Stimulated activated naive CD8-positive, alpha-beta T cell treated with anti-CD3 and anti-CD28 coated beads, Interleukin-15, amount 100 ng/mL, for 72 hours (primary cell): Measurements from ENCODE around the gene SPOCD1.

Experiments
- ATAC-seq: fragments of 150-1000 bp; cut with Tn5 transposase; 2 replicates; pipeline ENCODE4 v1.10.0; 2021; ENCODE audit warnings: mild to moderate bottlenecking, moderate library complexity
- DNase-seq, 2 donors: peaks; one replicate each; pipeline ENCODE4 v3.0.0; 2021 to 2022
- H3K27ac Mint-ChIP-seq, 2 donors: one replicate each; pipeline ENCODE4 v1.8.0; 2022; ENCODE audit warnings: mild to moderate bottlenecking in 2 of 2, mixed read lengths in 2 of 2, moderate library complexity in 2 of 2
- H3K27me3 Mint-ChIP-seq: one replicate; pipeline ENCODE4 v1.8.0; 2022; ENCODE audit warnings: mixed read lengths
- H3K4me1 Mint-ChIP-seq: one replicate; pipeline ENCODE4 v1.8.0; 2022; ENCODE audit warnings: mild to moderate bottlenecking, mixed read lengths
- H3K4me3 Mint-ChIP-seq, 2 donors: one replicate each; pipeline ENCODE4 v1.8.0; 2022; ENCODE audit warnings: mild to moderate bottlenecking in 2 of 2, mixed read lengths in 2 of 2, moderate library complexity in 1 of 2
- H3K9me3 Mint-ChIP-seq, 2 donors: one replicate each; pipeline ENCODE4 v1.8.0; 2022; ENCODE audit warnings: mixed read lengths in 2 of 2

Gene SPOCD1

DNA sequence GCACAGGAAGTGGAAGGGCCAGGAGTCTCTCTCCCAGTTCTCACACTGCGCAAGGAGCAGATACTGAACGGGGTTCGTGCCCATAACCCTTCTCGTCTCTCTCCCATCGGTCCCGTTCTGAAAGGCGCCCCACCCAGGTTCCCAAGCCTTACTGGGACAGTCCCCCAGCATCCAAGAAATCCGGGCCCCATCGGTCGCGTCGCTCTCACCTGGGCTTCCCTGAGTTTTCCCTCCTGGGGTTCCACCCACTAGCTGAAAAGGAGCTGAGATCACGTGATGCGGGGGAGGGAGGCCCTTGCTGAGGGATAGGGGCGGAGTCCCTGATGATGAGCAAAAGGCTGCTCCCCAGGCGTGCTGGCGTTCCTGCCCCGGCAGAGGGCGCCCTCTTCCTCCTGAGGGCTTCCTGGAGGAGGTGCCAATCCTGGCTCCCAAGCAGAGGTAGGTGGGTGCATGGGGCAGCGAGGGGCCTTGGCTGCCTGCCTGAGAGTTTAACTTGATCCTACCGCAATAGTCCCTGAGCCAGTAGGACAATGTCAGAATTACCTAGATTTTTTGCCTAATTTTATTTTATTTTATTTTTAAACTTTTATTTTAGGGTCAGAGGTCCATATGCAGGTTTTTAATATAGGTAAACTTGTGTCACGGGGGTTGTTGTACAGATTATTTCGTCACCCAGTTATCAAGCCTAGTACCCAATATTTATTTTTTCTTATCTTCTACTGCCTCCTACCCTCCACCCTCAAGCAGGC, at the start of gene SPOCD1:
Gene SPOCD1 (minus strand): TSS at position 271 of the 749 bp plus-strand sequence. CDS start 689 bp downstream, outside the sequence.
- Mint-ChIP-seq H3K27ac (peak within 1 kb of the TSS in 1 of 2 donors; percentile 52), H3K9me3 (no peaks in the 10 kb centered on the region), H3K4me1 (peaks cover 29% of the 10 kb centered on the region), H3K27me3 (no peaks in the 10 kb centered on the region), H3K4me3 (no peak within 1 kb of the TSS)
- peak; percentile 74 to 85 for DNase-seq
- peak; percentile 87 for ATAC-seq

DNA sequence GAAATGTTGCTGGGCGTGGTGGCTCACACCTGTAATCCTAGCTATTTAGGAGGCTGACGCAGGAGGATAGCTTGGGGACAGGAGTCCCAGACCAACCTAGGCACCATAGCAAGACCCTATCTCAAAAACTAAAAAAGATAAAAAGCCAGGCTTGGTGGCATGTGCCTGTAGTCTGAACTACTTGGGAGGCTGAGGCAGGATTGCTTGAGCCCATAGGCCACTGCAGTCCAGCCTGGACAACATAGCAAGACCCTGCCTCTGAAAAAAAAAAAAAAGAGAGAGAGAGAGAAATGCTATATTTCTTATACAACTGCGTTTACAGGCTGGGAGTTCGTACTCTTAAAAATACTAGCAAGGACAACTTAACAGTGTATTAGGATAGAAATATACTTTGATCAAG, 46.2 kb upstream of the SPOCD1 start:
- ATAC-seq (no peak), DNase-seq (no peak)
- Mint-ChIP-seq H3K4me1 (peaks cover 6% of the 10 kb centered on the region), H3K27me3 (no peaks in the 10 kb centered on the region), H3K4me3 (no peak overlapping the region), H3K27ac (no peak overlapping the region), H3K9me3 (no peaks in the 10 kb centered on the region)

DNA sequence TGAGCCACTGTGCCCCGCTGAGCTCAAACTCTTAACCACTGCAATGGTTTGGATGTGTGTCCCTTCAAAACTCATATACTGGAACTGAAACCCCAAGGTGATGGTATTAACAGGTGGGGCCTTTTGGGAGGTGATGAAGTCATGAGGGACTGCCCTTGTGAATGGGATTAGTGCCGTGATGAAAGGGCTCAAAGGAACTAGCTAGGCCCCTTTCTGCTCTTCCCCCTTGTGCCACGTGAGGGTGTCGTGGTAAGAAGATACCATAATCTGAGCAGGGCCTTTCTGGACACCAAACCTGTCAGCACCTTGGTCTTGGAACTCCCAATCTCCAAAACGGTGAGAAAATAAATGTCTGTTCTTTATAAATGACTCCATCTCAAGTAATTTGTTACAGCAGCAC, 45.5 kb upstream of the SPOCD1 start:
- Mint-ChIP-seq H3K4me3 (no peak overlapping the region), H3K4me1 (no peaks in the 10 kb centered on the region), H3K9me3 (no peaks in the 10 kb centered on the region), H3K27me3 (no peaks in the 10 kb centered on the region), H3K27ac (no peak overlapping the region)
- no peak for DNase-seq
- ATAC-seq = no peak

DNA sequence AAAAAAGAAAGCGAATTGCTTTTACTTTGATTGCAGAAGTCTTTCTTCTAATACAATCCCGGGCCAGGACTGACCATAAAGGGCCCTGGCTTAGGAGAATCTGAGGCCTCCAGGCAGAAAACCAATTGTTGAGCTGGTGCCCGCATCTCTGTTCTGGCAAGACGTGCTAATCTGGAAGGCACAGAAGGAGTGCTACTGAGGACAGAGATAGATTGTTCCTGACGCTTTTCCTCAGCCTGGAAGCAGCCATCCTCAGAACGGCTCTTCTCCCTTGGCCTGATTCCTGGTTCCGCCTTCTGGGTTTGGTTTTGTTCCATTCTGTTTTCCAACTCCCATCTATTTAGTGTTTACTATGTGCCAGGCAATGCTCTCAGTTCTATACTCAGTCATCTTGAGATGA, 44.8 kb upstream of the SPOCD1 start:
- no peak overlapping the region for H3K4me3 Mint-ChIP-seq
- DNase-seq (no peak), ATAC-seq (no peak)
- no peaks in the 10 kb centered on the region for H3K9me3 Mint-ChIP-seq
- H3K27ac Mint-ChIP-seq = no peak overlapping the region
- no peaks in the 10 kb centered on the region for H3K4me1 Mint-ChIP-seq
- H3K27me3 Mint-ChIP-seq = no peaks in the 10 kb centered on the region

DNA sequence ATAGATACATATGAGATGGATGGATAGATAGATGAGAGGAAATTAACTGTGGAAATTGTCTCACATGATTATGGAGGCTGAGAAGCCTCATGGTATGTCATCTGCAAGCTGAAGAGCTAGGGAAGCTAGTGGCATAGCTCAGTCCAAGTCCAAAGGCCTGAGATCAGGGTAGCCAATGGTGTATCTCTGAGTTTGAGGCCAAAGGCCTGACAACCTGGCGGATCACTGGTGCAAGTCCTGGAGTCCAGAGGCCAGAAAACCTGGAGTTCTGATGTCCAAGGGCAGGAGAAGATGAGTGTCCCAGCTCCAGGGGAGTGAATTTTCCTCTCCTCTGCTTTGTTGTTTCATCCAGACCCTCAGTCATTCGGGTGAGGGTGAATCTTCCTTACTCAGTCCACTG, 43.9 kb upstream of the SPOCD1 start:
- no peak overlapping the region for H3K4me3 Mint-ChIP-seq
- ATAC-seq = no peak
- H3K9me3 Mint-ChIP-seq = no peaks in the 10 kb centered on the region
- no peaks in the 10 kb centered on the region for H3K27me3 Mint-ChIP-seq
- DNase-seq = no peak
- no peak overlapping the region for H3K27ac Mint-ChIP-seq
- no peaks in the 10 kb centered on the region for H3K4me1 Mint-ChIP-seq

- ATAC-seq = no peak
- no peak overlapping the region for H3K4me3 Mint-ChIP-seq
- H3K9me3 Mint-ChIP-seq = no peaks in the 10 kb centered on the region
- DNase-seq = no peak
- no peaks in the 10 kb centered on the region for H3K27me3 Mint-ChIP-seq
- no peaks in the 10 kb centered on the region for H3K4me1 Mint-ChIP-seq
- no peak overlapping the region for H3K27ac Mint-ChIP-seq
These were observed 43.2 kb upstream of the SPOCD1 start for GRCh38 chr1:31859044-31859443.

- DNase-seq = no peak
- Mint-ChIP-seq H3K4me3 (no peak overlapping the region), H3K4me1 (no peaks in the 10 kb centered on the region), H3K27ac (no peak overlapping the region), H3K9me3 (no peaks in the 10 kb centered on the region), H3K27me3 (no peaks in the 10 kb centered on the region)
- ATAC-seq = no peak
These were observed 42.0 kb upstream of the SPOCD1 start for GRCh38 chr1:31857863-31858262.

DNA sequence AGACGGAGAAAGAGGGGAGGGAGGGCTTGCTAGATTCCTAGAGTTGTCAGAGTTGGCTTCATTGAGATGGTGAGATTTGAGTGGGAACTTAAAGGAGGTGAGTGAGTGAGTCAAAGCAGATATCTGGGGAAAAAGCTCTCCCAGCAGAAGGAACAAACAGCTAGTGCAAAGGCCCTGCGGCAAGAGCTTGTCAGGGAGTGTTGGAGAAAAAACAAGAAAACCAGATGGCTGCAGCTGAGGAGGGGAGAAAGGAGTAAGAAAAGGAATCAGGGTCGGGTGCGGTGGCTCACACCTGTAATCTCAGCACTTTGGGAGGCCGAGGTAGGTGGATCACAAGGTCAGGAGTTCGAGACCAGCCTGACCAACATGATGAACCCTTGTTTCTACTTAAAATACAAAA, 40.3 kb upstream of the SPOCD1 start:
- DNase-seq (no peak), ATAC-seq (no peak)
- H3K27me3 Mint-ChIP-seq = no peaks in the 10 kb centered on the region
- H3K9me3 Mint-ChIP-seq = no peaks in the 10 kb centered on the region
- H3K4me1 Mint-ChIP-seq = no peaks in the 10 kb centered on the region
- no peak overlapping the region for H3K4me3 Mint-ChIP-seq
- no peak overlapping the region for H3K27ac Mint-ChIP-seq

- Mint-ChIP-seq H3K27ac (no peak overlapping the region), H3K9me3 (no peaks in the 10 kb centered on the region), H3K27me3 (no peaks in the 10 kb centered on the region), H3K4me1 (no peaks in the 10 kb centered on the region), H3K4me3 (no peak overlapping the region)
- ATAC-seq (no peak), DNase-seq (no peak)
These were observed 39.4 kb upstream of the SPOCD1 start for GRCh38 chr1:31855038-31855845.

GRCh38 chr1:31849653-31850052, 33.8 kb upstream of the SPOCD1 start:
- H3K27ac Mint-ChIP-seq = no peak overlapping the region
- no peaks in the 10 kb centered on the region for H3K27me3 Mint-ChIP-seq
- H3K4me3 Mint-ChIP-seq = no peak overlapping the region
- peaks cover 52% of the 10 kb centered on the region for H3K4me1 Mint-ChIP-seq
- ATAC-seq (no peak), DNase-seq (no peak)
- peaks cover 9 to 11% of the 10 kb centered on the region in 2 donors for H3K9me3 Mint-ChIP-seq

DNA sequence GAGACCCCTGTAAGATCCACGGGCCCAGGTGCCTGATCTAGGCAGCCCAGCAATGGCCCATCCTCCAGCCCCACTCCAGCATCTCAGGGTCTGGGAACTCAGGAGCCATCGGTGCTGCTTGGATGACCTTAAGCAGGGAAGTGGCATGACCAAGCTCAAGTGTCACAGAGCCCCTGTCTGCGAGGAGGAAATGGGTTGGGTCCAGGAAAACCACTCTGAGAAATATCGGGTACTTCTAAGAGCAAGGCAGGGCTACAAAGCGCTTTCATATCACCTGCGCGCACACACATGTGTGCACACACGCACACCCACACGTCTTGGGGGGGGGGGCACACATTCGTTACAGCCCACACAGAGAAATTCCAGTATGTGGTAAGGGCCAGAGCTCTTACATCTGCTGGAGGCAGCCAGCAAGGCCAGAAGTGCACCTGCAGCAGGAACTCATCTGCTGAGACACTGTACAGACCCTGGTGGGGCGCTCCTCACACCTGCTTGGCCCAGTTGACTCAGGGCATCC, 32.6 kb upstream of the SPOCD1 start:
- Mint-ChIP-seq H3K27me3 (no peaks in the 10 kb centered on the region), H3K4me3 (peak overlapping the region; percentile 70 to 73), H3K27ac (peak overlapping the region; percentile 72 to 91), H3K9me3 (peaks cover 9 to 11% of the 10 kb centered on the region in 2 donors), H3K4me1 (peaks cover 58% of the 10 kb centered on the region)
- DNase-seq (peak; percentile 38 to 39), ATAC-seq (peak; percentile 89)

- Mint-ChIP-seq H3K9me3 (peaks cover 9 to 11% of the 10 kb centered on the region in 2 donors), H3K27me3 (no peaks in the 10 kb centered on the region), H3K4me3 (no peak overlapping the region), H3K27ac (peak overlapping the region in 1 of 2 donors; percentile 74), H3K4me1 (peaks cover 59% of the 10 kb centered on the region)
- ATAC-seq = no peak
- no peak for DNase-seq
These were observed 30.7 kb upstream of the SPOCD1 start for GRCh38 chr1:31846484-31846883.

DNA sequence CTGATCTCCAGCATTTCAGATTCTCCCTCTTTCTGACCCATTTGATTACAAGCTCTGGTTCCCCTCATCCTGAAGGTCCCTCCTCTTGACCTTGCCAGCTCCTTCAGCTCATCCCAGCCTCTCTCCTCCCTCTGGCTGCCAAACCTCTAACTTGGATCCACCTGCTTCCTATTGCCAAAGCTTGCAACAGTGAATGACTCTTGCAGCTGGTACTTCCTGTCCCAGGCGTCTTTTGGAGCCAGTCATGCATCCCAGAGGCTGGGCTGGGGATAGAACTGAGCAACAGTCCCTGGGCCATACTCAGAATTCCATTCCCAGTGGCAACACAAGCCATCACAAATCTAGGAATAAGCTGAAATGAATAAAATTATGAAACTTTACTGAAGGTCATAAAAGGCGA, 27.7 kb upstream of the SPOCD1 start:
- Mint-ChIP-seq H3K9me3 (peaks cover 9 to 11% of the 10 kb centered on the region in 2 donors), H3K27me3 (no peaks in the 10 kb centered on the region), H3K27ac (no peak overlapping the region), H3K4me3 (no peak overlapping the region), H3K4me1 (peaks cover 46% of the 10 kb centered on the region)
- no peak for ATAC-seq
- no peak for DNase-seq

- Mint-ChIP-seq H3K4me1 (peaks cover 18% of the 10 kb centered on the region), H3K9me3 (no peaks in the 10 kb centered on the region), H3K27me3 (no peaks in the 10 kb centered on the region), H3K4me3 (no peak overlapping the region), H3K27ac (no peak overlapping the region)
- ATAC-seq (no peak), DNase-seq (no peak)
These were observed 24.0 kb upstream of the SPOCD1 start for GRCh38 chr1:31839662-31840343.

GRCh38 chr1:31837451-31838158, 21.8 kb upstream of the SPOCD1 start:
- Mint-ChIP-seq H3K27ac (no peak overlapping the region), H3K9me3 (no peaks in the 10 kb centered on the region), H3K4me1 (peaks cover 9% of the 10 kb centered on the region), H3K4me3 (no peak overlapping the region), H3K27me3 (no peaks in the 10 kb centered on the region)
- DNase-seq = no peak
- no peak for ATAC-seq
